ENCODE results near the gene KMT5B. TPM values are rescaled to one million over a fixed set of nuclear protein-coding genes. Genes with fewer than 3 reads are reported as not detected.

The KMT5B gene
- total RNA-seq = 43.9 TPM
- long read RNA-seq, partial matches to known transcripts = 26 of 79 reads
- long read RNA-seq, other reads (novel, unspliced or antisense) = 50 of 79 reads

DNA sequence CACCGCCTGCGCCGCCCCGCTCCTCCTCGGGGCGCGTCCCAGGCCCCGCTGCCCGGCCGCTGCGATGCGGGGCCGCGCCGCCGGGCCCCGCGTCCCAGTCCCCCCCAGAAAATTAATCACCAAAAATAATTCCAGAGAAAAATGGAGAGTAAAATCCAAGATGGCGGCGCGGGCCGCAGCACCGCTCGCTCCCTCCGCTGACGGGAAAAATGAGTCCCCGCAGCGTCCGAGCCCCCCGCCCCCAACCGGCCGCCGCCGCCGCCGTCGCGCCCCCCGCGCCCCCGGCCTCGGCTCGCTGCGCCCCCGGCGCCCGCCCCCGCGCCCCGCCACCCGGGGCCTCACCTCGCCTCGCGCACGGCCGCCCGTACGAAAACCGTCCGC, at the start of gene KMT5B:
Gene KMT5B, minus strand, starts transcription at position 162 of the 381 bp plus-strand sequence. CDS start 23,220 bp downstream, outside the sequence.
- no peaks in the 10 kb centered on the region for H3K27me3 ChIP-seq
- H3K4me1 ChIP-seq = peaks cover 40% of the 10 kb centered on the region
- ATAC-seq = no peak
- intact Hi-C loops (cut with DNase I) = no loop called here
- H3K27ac ChIP-seq = peak within 1 kb of the TSS; percentile 99
- peak within 1 kb of the TSS; percentile 89 for H3K4me3 ChIP-seq
- H3K9me3 ChIP-seq = no peaks in the 10 kb centered on the region
- TF ChIP-seq, protein P1, sequence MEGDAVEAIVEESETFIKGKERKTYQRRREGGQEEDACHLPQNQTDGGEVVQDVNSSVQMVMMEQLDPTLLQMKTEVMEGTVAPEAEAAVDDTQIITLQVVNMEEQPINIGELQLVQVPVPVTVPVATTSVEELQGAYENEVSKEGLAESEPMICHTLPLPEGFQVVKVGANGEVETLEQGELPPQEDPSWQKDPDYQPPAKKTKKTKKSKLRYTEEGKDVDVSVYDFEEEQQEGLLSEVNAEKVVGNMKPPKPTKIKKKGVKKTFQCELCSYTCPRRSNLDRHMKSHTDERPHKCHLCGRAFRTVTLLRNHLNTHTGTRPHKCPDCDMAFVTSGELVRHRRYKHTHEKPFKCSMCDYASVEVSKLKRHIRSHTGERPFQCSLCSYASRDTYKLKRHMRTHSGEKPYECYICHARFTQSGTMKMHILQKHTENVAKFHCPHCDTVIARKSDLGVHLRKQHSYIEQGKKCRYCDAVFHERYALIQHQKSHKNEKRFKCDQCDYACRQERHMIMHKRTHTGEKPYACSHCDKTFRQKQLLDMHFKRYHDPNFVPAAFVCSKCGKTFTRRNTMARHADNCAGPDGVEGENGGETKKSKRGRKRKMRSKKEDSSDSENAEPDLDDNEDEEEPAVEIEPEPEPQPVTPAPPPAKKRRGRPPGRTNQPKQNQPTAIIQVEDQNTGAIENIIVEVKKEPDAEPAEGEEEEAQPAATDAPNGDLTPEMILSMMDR (IDR thresholded peaks at IDR 0.05) = no peak
- peak; percentile 83 for DNase-seq
- no peaks in the 10 kb centered on the region for H3K36me3 ChIP-seq

DNA sequence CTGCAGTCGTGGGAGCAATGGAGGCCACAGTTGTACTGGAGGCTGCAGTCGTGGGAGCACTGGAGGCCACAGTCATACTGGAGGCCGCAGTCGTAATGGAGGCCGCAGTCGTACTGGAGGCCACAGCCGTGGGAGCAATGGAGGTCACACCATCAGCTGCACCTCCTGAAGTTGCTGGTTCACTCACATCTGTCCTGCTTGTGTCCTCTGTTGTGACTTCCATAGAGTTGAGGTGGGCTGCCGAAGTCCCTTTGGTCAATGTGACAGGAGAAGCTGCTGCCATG, 49.4 kb upstream of the KMT5B start:
- TF ChIP-seq, protein P1 (IDR thresholded peaks at IDR 0.05) = no peak
- Histone ChIP-seq H3K27ac (no peak overlapping the region), H3K4me3 (no peak overlapping the region), H3K4me1 (peaks cover 3% of the 10 kb centered on the region), H3K9me3 (no peaks in the 10 kb centered on the region), H3K27me3 (no peaks in the 10 kb centered on the region), H3K36me3 (peaks cover 57% of the 10 kb centered on the region)
- no peak for ATAC-seq
- DNase-seq = no peak
- intact Hi-C loops (cut with DNase I) = no loop called here

DNA sequence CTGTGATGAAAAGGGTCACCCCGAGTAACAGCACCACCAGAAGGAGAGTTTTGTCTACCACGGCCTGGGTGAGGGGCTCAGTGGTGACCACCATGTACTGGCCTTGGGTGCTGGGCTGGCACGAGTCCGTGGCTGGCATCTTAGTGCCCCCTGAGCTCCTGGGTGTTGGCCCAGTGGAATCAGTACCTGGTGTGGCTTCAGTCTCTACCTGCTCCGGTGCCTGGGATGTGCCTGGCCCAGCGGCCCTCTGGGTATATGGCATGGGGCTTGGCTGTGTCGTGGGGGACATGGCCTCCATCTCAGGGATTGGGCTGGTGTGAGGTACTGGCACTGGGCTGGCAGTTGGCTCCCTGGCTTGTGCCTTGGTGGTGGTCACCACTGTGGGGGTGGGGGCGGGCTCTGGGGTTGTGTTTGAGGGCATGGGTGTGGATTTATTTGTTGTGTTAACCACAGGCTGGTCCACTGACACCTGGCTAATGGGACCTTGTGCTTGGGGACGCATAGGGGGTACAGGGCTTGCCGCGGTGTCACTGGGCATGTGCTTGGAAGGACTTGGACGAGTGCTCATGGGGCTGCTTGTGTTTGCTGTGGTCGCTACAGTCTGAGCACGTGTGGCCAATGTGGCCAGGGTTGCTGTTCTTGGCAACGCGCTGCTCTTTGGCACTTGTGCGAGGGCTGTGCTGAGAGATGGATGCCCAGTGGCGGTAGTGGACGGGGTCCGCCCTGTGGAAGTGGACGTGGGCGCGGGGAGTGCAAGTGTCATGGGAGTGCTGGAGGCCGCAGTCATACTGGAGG, 48.9 kb upstream of the KMT5B start:
- Histone ChIP-seq H3K9me3 (no peaks in the 10 kb centered on the region), H3K4me3 (no peak overlapping the region), H3K27me3 (no peaks in the 10 kb centered on the region), H3K27ac (no peak overlapping the region), H3K4me1 (peaks cover 9% of the 10 kb centered on the region), H3K36me3 (peaks cover 52% of the 10 kb centered on the region)
- DNase-seq (no peak), ATAC-seq (no peak)
- TF ChIP-seq, protein P1 (IDR thresholded peaks at IDR 0.05) = no peak
- intact Hi-C loops (cut with DNase I) = no loop called here

DNA sequence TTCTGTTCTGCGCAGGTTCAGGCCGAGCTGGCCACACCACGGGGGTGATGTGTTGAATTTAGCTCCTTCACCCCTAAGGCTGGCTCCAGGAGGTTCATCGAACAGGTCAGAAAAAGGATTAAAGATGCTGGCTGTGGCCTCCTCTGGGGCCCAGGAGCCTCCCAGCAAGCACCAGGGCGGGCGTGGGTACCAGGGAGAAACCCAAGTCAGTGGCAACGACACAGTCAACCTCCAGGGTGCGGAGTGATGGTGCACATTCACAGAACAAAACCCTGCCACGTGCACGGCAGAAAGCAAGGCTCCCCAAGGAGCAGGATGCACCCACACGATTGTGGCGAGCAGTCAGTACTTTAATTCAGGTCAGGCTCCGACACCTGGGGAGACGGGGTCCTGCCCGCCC, 47.9 kb upstream of the KMT5B start:
- H3K36me3 ChIP-seq = peaks cover 43% of the 10 kb centered on the region
- H3K4me1 ChIP-seq = peaks cover 9% of the 10 kb centered on the region
- intact Hi-C loops (cut with DNase I) = no loop called here
- H3K27ac ChIP-seq = no peak overlapping the region
- H3K9me3 ChIP-seq = no peaks in the 10 kb centered on the region
- DNase-seq (no peak), ATAC-seq (no peak)
- TF ChIP-seq, protein P1 (IDR thresholded peaks at IDR 0.05) = no peak
- no peaks in the 10 kb centered on the region for H3K27me3 ChIP-seq
- H3K4me3 ChIP-seq = no peak overlapping the region

DNA sequence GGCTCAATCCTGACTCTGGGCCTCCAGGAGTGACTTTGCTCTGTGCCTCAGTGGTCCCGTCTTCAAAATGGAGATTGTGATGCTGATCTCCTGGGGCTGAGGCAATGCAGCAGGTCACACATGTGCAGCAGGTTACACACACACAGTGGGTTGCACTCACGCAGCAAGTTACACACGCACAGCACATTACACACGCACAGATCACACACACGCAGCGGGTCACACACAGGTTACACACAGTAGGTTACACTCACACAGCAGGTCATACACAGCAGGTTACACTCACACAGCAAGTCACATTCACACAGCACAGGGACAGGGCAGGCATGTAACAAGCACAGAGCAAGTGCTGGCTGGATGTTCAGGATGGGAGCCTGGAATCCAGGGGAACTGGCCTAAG, 47.4 kb upstream of the KMT5B start:
- ATAC-seq = no peak
- TF ChIP-seq, protein P1 (IDR thresholded peaks at IDR 0.05) = no peak
- intact Hi-C loops (cut with DNase I) = no loop called here

More for the DNA sequence above, 47.4 kb upstream of the KMT5B start:
- H3K4me3 ChIP-seq = no peak overlapping the region
- no peaks in the 10 kb centered on the region for H3K9me3 ChIP-seq
- no peak overlapping the region for H3K27ac ChIP-seq
- H3K4me1 ChIP-seq = peaks cover 9% of the 10 kb centered on the region
- DNase-seq = no peak
- peaks cover 37% of the 10 kb centered on the region for H3K36me3 ChIP-seq
- H3K27me3 ChIP-seq = no peaks in the 10 kb centered on the region

All from upper lobe of right lung (tissue), 1 donor.